Measurements from ENCODE around the gene UBASH3A.

The UBASH3A gene

DNA sequence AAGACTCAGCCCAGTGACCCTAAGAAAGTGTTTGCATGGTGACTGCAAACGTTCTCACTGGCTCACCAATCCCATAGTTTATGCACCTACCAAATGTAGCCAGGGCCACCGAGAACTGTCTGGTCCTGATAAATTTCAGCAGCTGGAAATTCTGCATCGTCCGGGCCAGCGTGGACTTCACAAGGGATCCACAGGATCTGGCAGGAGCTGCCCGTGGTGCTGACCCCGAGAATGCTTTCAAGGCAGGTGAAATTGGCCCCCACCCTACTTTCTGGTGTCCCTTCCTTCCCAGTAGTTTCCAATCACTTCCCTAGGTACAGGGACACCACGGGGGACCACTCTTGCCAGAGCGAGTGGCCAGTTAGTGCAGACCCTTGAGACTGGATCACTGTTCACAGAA lies 26.2 kb downstream of the UBASH3A start:
- peaks cover 6 to 8% of the 10 kb centered on the region in 2 donors for H3K9me3 Mint-ChIP-seq
- no peak overlapping the region for H3K4me3 Mint-ChIP-seq
- peaks cover 5% of the 10 kb centered on the region in 2 donors for H3K36me3 Mint-ChIP-seq
- DNase-seq (no peak), ATAC-seq (replicated peaks) (no peak)
- H3K27me3 Mint-ChIP-seq: peaks cover 30 to 54% of the 10 kb centered on the region in 2 donors
- H3K27ac Mint-ChIP-seq: no peak overlapping the region
- peaks cover 15 to 28% of the 10 kb centered on the region in 2 donors for H3K4me1 Mint-ChIP-seq

GRCh38 chr21:42430521-42430920 lies 26.8 kb downstream of the UBASH3A start:
- peaks cover 6 to 14% of the 10 kb centered on the region in 2 donors for H3K9me3 Mint-ChIP-seq
- ATAC-seq (replicated peaks) (no peak), DNase-seq (no peak)
- peaks cover 10 to 21% of the 10 kb centered on the region in 2 donors for H3K4me1 Mint-ChIP-seq
- no peak overlapping the region for H3K27ac Mint-ChIP-seq
- no peak overlapping the region for H3K4me3 Mint-ChIP-seq
- peaks cover 5% of the 10 kb centered on the region in 2 donors for H3K36me3 Mint-ChIP-seq
- peaks cover 32 to 57% of the 10 kb centered on the region in 2 donors for H3K27me3 Mint-ChIP-seq

GRCh38 chr21:42431196-42431595 lies 27.5 kb downstream of the UBASH3A start:
- Mint-ChIP-seq H3K27me3 (peaks cover 28 to 57% of the 10 kb centered on the region in 2 donors), H3K4me3 (no peak overlapping the region)

GRCh38 chr21:42432695-42433094 lies 29.0 kb downstream of the UBASH3A start:
- Mint-ChIP-seq H3K27me3 (peaks cover 32 to 49% of the 10 kb centered on the region in 2 donors), H3K36me3 (peaks cover 3 to 5% of the 10 kb centered on the region in 2 donors), H3K4me1 (peaks cover 2 to 8% of the 10 kb centered on the region in 2 donors), H3K9me3 (peaks cover 9 to 19% of the 10 kb centered on the region in 2 donors), H3K27ac (no peak overlapping the region), H3K4me3 (no peak overlapping the region)
- ATAC-seq (replicated peaks) (no peak), DNase-seq (no peak)

More at GRCh38 chr21:42431196-42431595, 27.5 kb downstream of the UBASH3A start:
- Mint-ChIP-seq H3K27ac (no peak overlapping the region), H3K9me3 (peaks cover 6 to 19% of the 10 kb centered on the region in 2 donors), H3K4me1 (peaks cover 6 to 16% of the 10 kb centered on the region in 2 donors), H3K36me3 (peaks cover 3 to 5% of the 10 kb centered on the region in 2 donors)
- DNase-seq (no peak), ATAC-seq (replicated peaks) (no peak)

- Mint-ChIP-seq H3K4me3 (no peak overlapping the region), H3K27me3 (peaks cover 41 to 57% of the 10 kb centered on the region in 2 donors), H3K9me3 (peaks cover 9 to 19% of the 10 kb centered on the region in 2 donors), H3K4me1 (peaks cover 2 to 8% of the 10 kb centered on the region in 2 donors), H3K27ac (no peak overlapping the region), H3K36me3 (peaks cover 3 to 5% of the 10 kb centered on the region in 2 donors)
- ATAC-seq (replicated peaks): no peak
- no peak for DNase-seq
Observed at GRCh38 chr21:42433946-42434551, 30.3 kb downstream of the UBASH3A start.

GRCh38 chr21:42434884-42435283 lies 31.2 kb downstream of the UBASH3A start:
- Mint-ChIP-seq H3K4me1 (peaks cover 11 to 15% of the 10 kb centered on the region in 2 donors), H3K27ac (no peak overlapping the region), H3K4me3 (no peak overlapping the region), H3K9me3 (peaks cover 9 to 23% of the 10 kb centered on the region in 2 donors), H3K36me3 (peaks cover 3 to 8% of the 10 kb centered on the region in 2 donors), H3K27me3 (peaks cover 49 to 59% of the 10 kb centered on the region in 2 donors)
- DNase-seq (no peak), ATAC-seq (replicated peaks) (no peak)

- Mint-ChIP-seq H3K9me3 (peaks cover 9 to 23% of the 10 kb centered on the region in 2 donors), H3K36me3 (peaks cover 3 to 9% of the 10 kb centered on the region in 2 donors), H3K27me3 (peaks cover 50 to 60% of the 10 kb centered on the region in 2 donors), H3K4me3 (no peak overlapping the region), H3K27ac (no peak overlapping the region), H3K4me1 (peaks cover 15 to 20% of the 10 kb centered on the region in 2 donors)
- DNase-seq (no peak), ATAC-seq (replicated peaks) (no peak)
Observed at GRCh38 chr21:42435401-42435800, 31.7 kb downstream of the UBASH3A start.

GRCh38 chr21:42435833-42436232 lies 32.1 kb downstream of the UBASH3A start:
- Mint-ChIP-seq H3K9me3 (peaks cover 9 to 23% of the 10 kb centered on the region in 2 donors), H3K27me3 (peaks cover 50 to 60% of the 10 kb centered on the region in 2 donors), H3K36me3 (peaks cover 3 to 9% of the 10 kb centered on the region in 2 donors), H3K4me1 (peaks cover 19 to 21% of the 10 kb centered on the region in 2 donors), H3K27ac (no peak overlapping the region), H3K4me3 (no peak overlapping the region)
- no peak for ATAC-seq (replicated peaks)
- DNase-seq: no peak

GRCh38 chr21:42436914-42437313 lies 33.2 kb downstream of the UBASH3A start:
- peaks cover 46 to 58% of the 10 kb centered on the region in 2 donors for H3K27me3 Mint-ChIP-seq
- H3K9me3 Mint-ChIP-seq: peaks cover 9 to 23% of the 10 kb centered on the region in 2 donors
- peaks cover 3 to 9% of the 10 kb centered on the region in 2 donors for H3K36me3 Mint-ChIP-seq
- H3K27ac Mint-ChIP-seq: no peak overlapping the region
- H3K4me1 Mint-ChIP-seq: peaks cover 21 to 23% of the 10 kb centered on the region in 2 donors
- DNase-seq: no peak
- no peak overlapping the region for H3K4me3 Mint-ChIP-seq
- ATAC-seq (replicated peaks): no peak

DNA sequence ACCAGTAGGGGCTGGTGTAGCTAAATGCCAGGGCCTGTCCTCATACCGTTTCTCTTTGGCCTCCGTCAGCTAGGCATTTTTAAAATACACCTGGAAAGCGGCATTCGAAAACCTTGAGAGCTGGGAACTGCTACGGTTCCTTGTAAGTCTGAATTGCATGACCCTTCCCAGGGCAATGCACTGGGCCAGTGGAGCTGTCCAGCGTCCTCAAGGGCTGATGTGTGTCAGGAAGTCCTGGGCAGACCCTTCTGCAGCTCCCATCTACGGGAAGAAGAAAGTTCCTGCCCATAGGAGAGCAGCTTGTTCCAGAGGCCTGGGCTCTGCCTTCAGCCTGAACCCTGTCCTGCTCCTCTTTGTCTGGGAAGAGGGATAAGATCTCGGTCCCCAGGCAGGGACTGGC lies 34.1 kb downstream of the UBASH3A start:
- H3K4me3 Mint-ChIP-seq: no peak overlapping the region
- no peak for DNase-seq
- peaks cover 43 to 58% of the 10 kb centered on the region in 2 donors for H3K27me3 Mint-ChIP-seq
- no peak for ATAC-seq (replicated peaks)
- peaks cover 0 to 4% of the 10 kb centered on the region in 2 donors for H3K36me3 Mint-ChIP-seq
- H3K9me3 Mint-ChIP-seq: peaks cover 3 to 17% of the 10 kb centered on the region in 2 donors
- H3K27ac Mint-ChIP-seq: no peak overlapping the region
- H3K4me1 Mint-ChIP-seq: peaks cover 21 to 23% of the 10 kb centered on the region in 2 donors

DNA sequence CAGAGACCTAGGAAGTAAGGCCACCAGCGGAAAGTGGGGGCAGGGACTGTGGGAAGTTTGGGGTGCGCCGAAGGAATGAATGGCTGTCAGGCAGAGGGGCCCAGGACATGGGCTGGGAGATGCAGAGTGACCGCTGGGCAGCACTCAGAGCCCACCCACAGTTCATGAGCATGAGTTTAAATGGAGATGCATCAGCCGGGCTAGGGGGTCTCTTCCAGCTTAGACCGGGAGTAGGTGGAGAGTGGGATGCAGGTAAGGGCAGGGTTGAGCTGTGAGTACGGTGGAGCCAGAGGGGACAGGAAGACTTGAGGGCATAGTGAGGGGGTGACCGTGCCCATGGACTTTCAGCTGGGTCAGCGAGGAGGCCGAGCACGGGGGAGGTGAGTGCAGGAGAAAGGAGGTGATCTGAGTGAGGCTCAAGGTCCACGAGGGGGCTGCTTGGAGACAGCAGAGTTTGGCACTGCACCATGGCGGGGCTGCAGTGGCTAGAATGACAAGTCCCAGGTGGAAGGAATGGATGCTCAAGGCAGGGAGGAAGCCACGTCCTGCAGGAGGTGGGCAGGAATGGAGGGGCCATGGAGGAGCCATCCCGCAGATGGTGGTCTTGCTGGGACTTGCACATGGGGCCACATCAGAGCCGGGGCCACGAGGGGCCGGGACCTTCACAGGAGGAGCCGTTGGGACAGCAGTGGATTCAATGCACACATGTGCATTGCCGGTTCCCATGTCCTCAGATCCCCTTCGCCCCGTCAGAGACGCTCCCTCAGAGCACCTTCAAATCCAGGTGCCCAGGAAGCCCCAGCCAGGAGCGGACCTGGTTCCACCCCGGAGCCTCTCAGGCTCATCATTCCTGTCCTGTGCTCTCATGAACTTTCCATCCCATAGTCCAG lies 34.9 kb downstream of the UBASH3A start:
- Mint-ChIP-seq H3K27ac (peak overlapping the region; percentile 76), H3K36me3 (peaks cover 0 to 5% of the 10 kb centered on the region in 2 donors), H3K4me1 (peaks cover 21 to 23% of the 10 kb centered on the region in 2 donors), H3K27me3 (peaks cover 44 to 56% of the 10 kb centered on the region in 2 donors), H3K4me3 (no peak overlapping the region), H3K9me3 (peaks cover 3 to 16% of the 10 kb centered on the region in 2 donors)
- ATAC-seq (replicated peaks): no peak
- no peak for DNase-seq

DNA sequence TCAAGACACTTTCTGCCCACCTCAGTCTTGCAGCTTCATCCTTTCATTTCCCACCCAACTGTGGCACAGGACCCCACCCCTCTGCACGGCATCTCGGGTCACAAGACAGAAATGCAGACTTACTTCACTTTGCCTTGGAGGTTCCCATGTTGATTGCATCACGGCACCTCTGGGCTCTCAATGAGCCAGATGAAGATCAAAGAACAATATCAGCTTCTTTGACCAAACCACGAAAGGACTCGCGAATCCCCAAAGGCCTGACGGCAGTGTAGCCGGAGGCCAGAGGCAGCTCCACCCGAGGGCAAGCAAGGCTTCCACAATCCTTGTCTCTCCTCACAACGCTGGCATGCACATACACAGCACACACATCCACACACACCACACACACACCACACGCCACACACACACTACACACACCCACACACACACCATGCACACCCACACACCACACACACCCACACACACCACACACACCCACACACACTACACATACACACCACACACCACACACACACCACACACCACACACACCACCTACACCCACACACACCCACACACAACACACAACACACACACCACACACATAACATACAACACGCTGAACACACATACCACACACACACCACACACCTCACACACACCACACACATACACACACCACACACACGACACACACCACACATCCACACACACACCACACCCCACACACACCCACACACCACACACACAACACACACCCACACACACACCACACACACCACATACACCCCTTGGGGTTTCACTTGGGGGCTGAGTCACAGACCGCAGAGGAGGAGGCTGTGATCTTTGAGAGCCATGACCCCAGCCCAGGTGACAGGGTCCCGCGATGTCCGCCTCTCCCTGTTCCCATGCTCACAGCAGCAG lies 35.8 kb downstream of the UBASH3A start:
- peak overlapping the region; percentile 72 for H3K27ac Mint-ChIP-seq
- no peak for DNase-seq
- peak; percentile 44 to 54 for ATAC-seq (replicated peaks)
- H3K36me3 Mint-ChIP-seq: peaks cover 0 to 7% of the 10 kb centered on the region in 2 donors
- peaks cover 41 to 52% of the 10 kb centered on the region in 2 donors for H3K27me3 Mint-ChIP-seq
- no peak overlapping the region for H3K4me3 Mint-ChIP-seq
- H3K9me3 Mint-ChIP-seq: peaks cover 3 to 16% of the 10 kb centered on the region in 2 donors
- peaks cover 21 to 25% of the 10 kb centered on the region in 2 donors for H3K4me1 Mint-ChIP-seq

GRCh38 chr21:42440187-42440792 lies 36.6 kb downstream of the UBASH3A start:
- Mint-ChIP-seq H3K9me3 (peaks cover 3 to 12% of the 10 kb centered on the region in 2 donors), H3K27ac (peak overlapping the region; percentile 51), H3K27me3 (peaks cover 36 to 45% of the 10 kb centered on the region in 2 donors), H3K4me1 (peaks cover 21 to 23% of the 10 kb centered on the region in 2 donors), H3K36me3 (peaks cover 0 to 7% of the 10 kb centered on the region in 2 donors), H3K4me3 (peak overlapping the region in 1 of 2 donors; percentile 31)
- ATAC-seq (replicated peaks): peak; percentile 83 to 91
- no peak for DNase-seq

Data from stimulated activated naive B cell treated with anti-CD40 and anti-IgM and Interleukin-4, amounts not matched to agents 10 μg/mL and 1 μg/mL and 100 μg/mL, for 72 hours (primary cell).